ENCODE measurements around the gene GID4. TPM values are rescaled to one million over a fixed set of nuclear protein-coding genes. Genes with fewer than 3 reads are reported as not detected.

GID4 gene
- total RNA-seq, 6 experiments from 2014 or later: 4.8 to 6.1 (median 5.3) TPM

GRCh38 chr17:18099516-18099915, 60.3 kb downstream of the GID4 start:
- peaks cover 0 to 27% (median 11%) of the 10 kb centered on the region in 4 donors for H3K36me3 ChIP-seq

DNA sequence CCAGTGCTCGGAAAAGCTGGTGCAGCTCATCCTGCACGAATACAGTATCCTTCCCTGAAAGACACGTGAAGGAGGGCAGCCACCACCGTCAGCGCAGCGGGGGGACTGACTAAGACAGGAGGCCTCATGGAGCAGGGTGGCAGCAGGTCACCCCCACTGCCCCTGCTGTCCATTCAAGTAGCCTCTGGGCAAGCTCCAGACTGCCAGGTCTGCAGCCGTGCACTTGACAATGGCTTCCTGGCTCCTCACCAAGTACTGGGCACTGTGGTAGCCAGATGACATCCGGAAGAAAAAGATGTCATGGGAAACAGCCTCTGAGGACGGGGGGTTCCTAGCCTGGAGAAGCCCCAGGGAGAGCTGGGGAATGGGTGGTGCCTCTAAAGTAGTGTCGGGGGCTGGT, 61.4 kb downstream of the GID4 start:
- no peaks in the 10 kb centered on the region for H3K27me3 ChIP-seq
- DNase-seq (peak in 1 of 3 donors; percentile 59), ATAC-seq (no peak)
- 71% methylated on average over 5 of the region's 10 CpGs for WGBS (ENCODE audit: insufficient coverage, low coverage, low lambda C conversion rate, missing lambda C conversion rate)
- H3K9me3 ChIP-seq: no peaks in the 10 kb centered on the region
- peaks cover 0 to 24% (median 9%) of the 10 kb centered on the region in 4 donors for H3K36me3 ChIP-seq
- intact Hi-C loops (cut with DNase I): no loop called here
- H3K27ac ChIP-seq: no peak overlapping the region
- H3K4me1 ChIP-seq: peaks cover 0 to 3% (median 0%) of the 10 kb centered on the region in 4 donors
- no peak overlapping the region for H3K4me3 ChIP-seq
- TF ChIP-seq POLR2A (IDR thresholded peaks at IDR 0.05): no peak
- TF ChIP-seq, protein P1, sequence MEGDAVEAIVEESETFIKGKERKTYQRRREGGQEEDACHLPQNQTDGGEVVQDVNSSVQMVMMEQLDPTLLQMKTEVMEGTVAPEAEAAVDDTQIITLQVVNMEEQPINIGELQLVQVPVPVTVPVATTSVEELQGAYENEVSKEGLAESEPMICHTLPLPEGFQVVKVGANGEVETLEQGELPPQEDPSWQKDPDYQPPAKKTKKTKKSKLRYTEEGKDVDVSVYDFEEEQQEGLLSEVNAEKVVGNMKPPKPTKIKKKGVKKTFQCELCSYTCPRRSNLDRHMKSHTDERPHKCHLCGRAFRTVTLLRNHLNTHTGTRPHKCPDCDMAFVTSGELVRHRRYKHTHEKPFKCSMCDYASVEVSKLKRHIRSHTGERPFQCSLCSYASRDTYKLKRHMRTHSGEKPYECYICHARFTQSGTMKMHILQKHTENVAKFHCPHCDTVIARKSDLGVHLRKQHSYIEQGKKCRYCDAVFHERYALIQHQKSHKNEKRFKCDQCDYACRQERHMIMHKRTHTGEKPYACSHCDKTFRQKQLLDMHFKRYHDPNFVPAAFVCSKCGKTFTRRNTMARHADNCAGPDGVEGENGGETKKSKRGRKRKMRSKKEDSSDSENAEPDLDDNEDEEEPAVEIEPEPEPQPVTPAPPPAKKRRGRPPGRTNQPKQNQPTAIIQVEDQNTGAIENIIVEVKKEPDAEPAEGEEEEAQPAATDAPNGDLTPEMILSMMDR (IDR thresholded peaks at IDR 0.05): no peak

More at GRCh38 chr17:18099516-18099915, 60.3 kb downstream of the GID4 start:
- Histone ChIP-seq H3K27me3 (no peaks in the 10 kb centered on the region), H3K4me1 (peaks cover 0 to 3% (median 0%) of the 10 kb centered on the region in 4 donors), H3K4me3 (no peak overlapping the region), H3K27ac (no peak overlapping the region), H3K9me3 (no peaks in the 10 kb centered on the region)
- DNase-seq (peak in 1 of 3 donors; percentile 50), ATAC-seq (no peak)
- WGBS (ENCODE audit: insufficient coverage, low coverage, low lambda C conversion rate, missing lambda C conversion rate): 80% methylated on average over 2 of the region's 14 CpGs
- intact Hi-C loops (cut with DNase I): no loop called here
- no peak for TF ChIP-seq POLR2A (IDR thresholded peaks at IDR 0.05)
- TF ChIP-seq, protein P1 (IDR thresholded peaks at IDR 0.05): no peak

DNA sequence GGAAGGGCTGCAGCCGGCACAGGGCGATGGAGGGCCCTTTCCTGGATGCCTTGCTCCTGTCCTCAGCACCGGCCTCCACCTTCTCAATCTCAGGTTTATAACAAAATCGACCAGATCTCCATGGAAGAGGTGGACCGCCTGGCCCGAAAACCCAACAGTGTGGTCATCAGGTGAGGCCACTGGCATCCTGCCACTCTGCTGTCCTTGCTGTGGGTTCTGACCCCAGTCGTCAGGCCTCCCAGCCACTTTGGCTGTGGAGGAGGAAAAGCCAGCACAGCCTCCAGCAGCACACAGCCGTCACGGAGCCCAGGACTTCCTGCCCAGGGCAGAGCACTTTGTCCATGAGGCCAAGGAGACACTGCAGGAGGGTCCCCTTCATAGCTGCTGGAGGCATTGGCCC, 62.6 kb downstream of the GID4 start:
- Histone ChIP-seq H3K4me3 (no peak overlapping the region), H3K36me3 (peaks cover 0 to 20% (median 5%) of the 10 kb centered on the region in 4 donors), H3K4me1 (peaks cover 0 to 3% (median 0%) of the 10 kb centered on the region in 4 donors), H3K27ac (no peak overlapping the region), H3K27me3 (no peaks in the 10 kb centered on the region), H3K9me3 (no peaks in the 10 kb centered on the region)
- intact Hi-C loops (cut with DNase I): no loop called here
- TF ChIP-seq, protein P1 (IDR thresholded peaks at IDR 0.05): no peak
- TF ChIP-seq POLR2A (IDR thresholded peaks at IDR 0.05): no peak
- peak; percentile 2 to 20 (median 12) for ATAC-seq
- peak in 2 of 3 donors; percentile 50 to 72 for DNase-seq
- WGBS (ENCODE audit: insufficient coverage, low coverage, low lambda C conversion rate, missing lambda C conversion rate): 0% methylated on average over 2 of the region's 9 CpGs

DNA sequence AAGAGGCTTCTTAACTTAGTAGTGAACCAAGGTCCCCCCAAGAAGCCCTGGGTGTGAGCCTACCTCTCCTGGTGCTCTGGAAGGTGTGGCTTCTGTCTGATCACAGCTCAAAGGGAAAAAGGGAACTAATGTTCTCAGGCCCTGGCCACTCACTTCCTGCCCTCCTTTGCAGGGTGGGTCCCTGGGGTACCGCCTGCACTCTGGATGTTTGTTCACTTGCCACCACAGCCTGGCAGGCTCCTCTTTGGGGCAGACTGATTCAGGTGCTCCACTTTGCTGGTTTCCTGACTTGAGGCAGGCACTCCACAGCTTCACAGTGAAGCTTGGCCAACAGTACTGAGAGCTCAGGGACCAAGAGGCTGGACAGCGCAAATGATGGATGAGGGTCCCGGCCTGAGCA, 63.4 kb downstream of the GID4 start:
- no CpG with 5 or more reads among the region's 3 CpGs for WGBS (ENCODE audit: insufficient coverage, low coverage, low lambda C conversion rate, missing lambda C conversion rate)
- ATAC-seq (no peak), DNase-seq (no peak)
- peaks cover 0 to 3% (median 0%) of the 10 kb centered on the region in 4 donors for H3K4me1 ChIP-seq
- peaks cover 0 to 27% (median 7%) of the 10 kb centered on the region in 4 donors for H3K36me3 ChIP-seq
- no peaks in the 10 kb centered on the region for H3K9me3 ChIP-seq
- intact Hi-C loops (cut with DNase I): no loop called here
- TF ChIP-seq POLR2A (IDR thresholded peaks at IDR 0.05): no peak
- TF ChIP-seq, protein P1 (IDR thresholded peaks at IDR 0.05): no peak
- no peak overlapping the region for H3K4me3 ChIP-seq
- H3K27ac ChIP-seq: no peak overlapping the region
- no peaks in the 10 kb centered on the region for H3K27me3 ChIP-seq

Measured in right lobe of liver (tissue), 6 donors.